Heart left ventricle (tissue), 16 donors: Measurements from ENCODE around the gene SHC3. TPM values are rescaled to one million over a fixed set of nuclear protein-coding genes. Genes with fewer than 3 reads are reported as not detected.

Source experiments
- ATAC-seq, 4 donors: fragments of 200-7000 bp; cut with Tn5 transposase; one replicate each; pipeline ENCODE4 v1.9.1; 2020 to 2022; ENCODE audit warnings: moderate library complexity in 4 of 4, mild to moderate bottlenecking in 3 of 4, moderate number of reproducible peaks in 1 of 4
- DNase-seq, 5 donors: peaks; one replicate each; pipeline ENCODE4 v3.0.0-alpha.2; 2020
- H3K27ac ChIP-seq, 12 donors: fragments of 200-600 bp; sonication (generic) in 4 of 12; one replicate each; pipeline versions ENCODE4 v1.5.0 to v1.8.0; 2016 to 2022; ENCODE audit warnings: mild to moderate bottlenecking in 2 of 12
- H3K27me3 ChIP-seq, 9 donors: fragments of 200-600 bp; sonication (generic) in 2 of 9; one replicate each; pipeline versions ENCODE4 v1.5.1 to v1.8.0; 2016 to 2022; ENCODE audit warnings: mild to moderate bottlenecking in 3 of 9
- H3K36me3 ChIP-seq, 9 donors: fragments of 200-600 bp; sonication (generic) in 2 of 9; one replicate each; pipeline versions ENCODE4 v1.5.0 to v1.8.0; 2018 to 2022; ENCODE audit warnings: mild to moderate bottlenecking in 2 of 9
- H3K4me1 ChIP-seq, 12 donors: fragments of 200-600 bp; sonication (generic) in 4 of 12; one replicate each; pipeline versions ENCODE4 v1.5.0 to v1.8.0; 2016 to 2022; ENCODE audit warnings: mild to moderate bottlenecking in 3 of 12
- H3K4me3 ChIP-seq, 12 donors: fragments of 200-600 bp; sonication (generic) in 4 of 12; one replicate each; pipeline versions ENCODE4 v1.5.0 to v1.8.0; 2017 to 2022; ENCODE audit warnings: mild to moderate bottlenecking in 9 of 12, moderate library complexity in 4 of 12
- H3K9me3 ChIP-seq, 12 donors: fragments of 200-600 bp; sonication (generic) in 4 of 12; one replicate each; pipeline versions ENCODE4 v1.5.0 to v1.8.0; 2016 to 2022; ENCODE audit warnings: mild to moderate bottlenecking in 1 of 12
- POLR2A ChIP-seq, 2 donors: fragments of 450-650 bp; IDR thresholded peaks; one replicate each; pipeline ENCODE4 v1.6.1; 2017; ENCODE audit warnings: antibody characterized with exemption in 2 of 2, mild to moderate bottlenecking in 2 of 2, moderate library complexity in 2 of 2
- WGBS, 4 donors: extraction: QIAGEN DNeasy Blood & Tissue Kit in 2 of 4; methylation state at CpG; one replicate each; pipeline versions ENCODE4 v1.1.5 to v1.1.7; 2013 to 2018; 5-methylcytosine and 5-hydroxymethylcytosine counted together
- intact Hi-C, 10 donors: fragments of 100-400 bp; cut with DNase I; formaldehyde crosslinking; loops; one replicate each; pipeline versions ENCODE4 v1.11.1 to v1.14.2; 2022
- polyA plus RNA-seq, 2 donors: library from polyadenylated mRNA; stranded (reverse); fragments of 200-250 nt; gene quantifications; one replicate each; pipeline ENCODE4 v1.2.3, GENCODE V29; 2013
- total RNA-seq, 9 donors: library from RNA; depleted of rRNA in 2 of 9; stranded (reverse); fragments of >200 nt in 2 of 9; fragmentation: NEBNext Ultra II Directional in 3 of 9; extraction: Animal tissue kit (Norgen Biotek cat#: 25700) in 3 of 9; gene quantifications; one replicate each; pipeline versions ENCODE4 v1.1.0 to v1.2.4, GENCODE V29; 2016 to 2023
- TF ChIP-seq, protein P1 (sequence below), 12 donors: fragments of 200-600 bp; sonication (generic) in 4 of 12; IDR thresholded peaks; one replicate each; pipeline versions ENCODE4 v1.5.0 to v1.8.0; 2018 to 2022; ENCODE audit warnings: antibody characterized with exemption in 12 of 12, mild to moderate bottlenecking in 5 of 12
- donor health status: ischemic (EF 13 %, LVEDD 7.1; RV severe dilation, severe dysfunction).
- donor health status: healthy with polysubstance abuse.
- donor health status: DM: no; HTN: yes; CAD: no.
- donor health status: DM: no; HTN: no; CAD: no.
- donor health status: ischemic (EF 25% LVEDD 6.9; RV normal size, moderate dysfunction).
- donor health status: ischemic (EF 25% LVEDD 5.7; RV mildly dilated, moderate dysfunction).
- donor health status: healthy.
- donor health status: DM: yes; HTN: yes; CAD: no.
- donor health status: ischemic (EF 35%, LVEDD 5.7; RV mildly dilated, moderate dysfunction).
- donor health status: nonischemic (EF 11% LVEDD 7.7; RV severe dilation, severe dysfunction).
- donor health status: DM: yes; HTN: yes; CAD: no.
- donor health status: PGD.
- donor health status: ischemic (EF 29% LVEDD 5.4; RV normal size, mild dysfunction).
- donor health status: nonischemic (EF 23%, LVEDD 6.1; RV moderate dilation, normal function).

SHC3 gene
- total and polyA plus RNA-seq, 11 donors, result 0.20 to 4.3 (median 0.52) TPM

DNA sequence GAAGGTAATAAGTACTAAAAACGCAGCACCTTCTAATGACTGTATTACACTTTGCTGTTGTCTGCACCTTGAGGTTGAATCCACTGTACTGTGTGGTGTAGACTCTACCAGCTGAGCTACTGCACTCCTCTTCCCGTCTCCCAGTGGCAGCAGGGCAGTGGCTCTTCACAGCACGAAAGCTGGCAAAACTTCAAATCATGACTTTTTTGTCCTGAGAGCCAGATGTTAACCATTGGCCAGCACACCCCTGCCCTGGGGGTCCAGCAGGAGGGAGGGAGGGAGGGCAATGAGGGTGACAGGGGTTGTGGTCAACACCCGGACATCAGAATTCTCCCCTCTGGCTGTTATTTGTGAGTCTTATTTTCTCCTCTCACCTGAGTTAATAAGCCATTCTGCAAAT is 11.8 kb downstream of the SHC3 start:
- no peaks in the 10 kb centered on the region for H3K36me3 ChIP-seq
- intact Hi-C loops, result no loop called here
- H3K27me3 ChIP-seq, result peaks cover 0 to 3% (median 0%) of the 10 kb centered on the region in 9 donors
- WGBS, 4 donors, result 78 to 86% (median 83%) methylated on average over 4 of the region's 4 CpGs
- no peaks in the 10 kb centered on the region for H3K4me1 ChIP-seq
- ATAC-seq, result no peak
- no peak overlapping the region for H3K4me3 ChIP-seq
- no peak for DNase-seq
- peaks cover 0 to 5% (median 0%) of the 10 kb centered on the region in 12 donors for H3K9me3 ChIP-seq
- no peak overlapping the region for H3K27ac ChIP-seq
- TF ChIP-seq, protein P1, sequence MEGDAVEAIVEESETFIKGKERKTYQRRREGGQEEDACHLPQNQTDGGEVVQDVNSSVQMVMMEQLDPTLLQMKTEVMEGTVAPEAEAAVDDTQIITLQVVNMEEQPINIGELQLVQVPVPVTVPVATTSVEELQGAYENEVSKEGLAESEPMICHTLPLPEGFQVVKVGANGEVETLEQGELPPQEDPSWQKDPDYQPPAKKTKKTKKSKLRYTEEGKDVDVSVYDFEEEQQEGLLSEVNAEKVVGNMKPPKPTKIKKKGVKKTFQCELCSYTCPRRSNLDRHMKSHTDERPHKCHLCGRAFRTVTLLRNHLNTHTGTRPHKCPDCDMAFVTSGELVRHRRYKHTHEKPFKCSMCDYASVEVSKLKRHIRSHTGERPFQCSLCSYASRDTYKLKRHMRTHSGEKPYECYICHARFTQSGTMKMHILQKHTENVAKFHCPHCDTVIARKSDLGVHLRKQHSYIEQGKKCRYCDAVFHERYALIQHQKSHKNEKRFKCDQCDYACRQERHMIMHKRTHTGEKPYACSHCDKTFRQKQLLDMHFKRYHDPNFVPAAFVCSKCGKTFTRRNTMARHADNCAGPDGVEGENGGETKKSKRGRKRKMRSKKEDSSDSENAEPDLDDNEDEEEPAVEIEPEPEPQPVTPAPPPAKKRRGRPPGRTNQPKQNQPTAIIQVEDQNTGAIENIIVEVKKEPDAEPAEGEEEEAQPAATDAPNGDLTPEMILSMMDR (IDR thresholded peaks at IDR 0.05), result no peak
- TF ChIP-seq POLR2A (IDR thresholded peaks at IDR 0.05), result no peak

- no peaks in the 10 kb centered on the region for H3K36me3 ChIP-seq
- no peak overlapping the region for H3K4me3 ChIP-seq
- TF ChIP-seq, protein P1 (IDR thresholded peaks at IDR 0.05), result no peak
- TF ChIP-seq POLR2A (IDR thresholded peaks at IDR 0.05), result no peak
- DNase-seq (no peak), ATAC-seq (no peak)
- intact Hi-C loops, result no loop called here
- no peaks in the 10 kb centered on the region for H3K4me1 ChIP-seq
- no peak overlapping the region for H3K27ac ChIP-seq
- peaks cover 0 to 3% (median 0%) of the 10 kb centered on the region in 9 donors for H3K27me3 ChIP-seq
- peaks cover 0 to 5% (median 0%) of the 10 kb centered on the region in 12 donors for H3K9me3 ChIP-seq
- 80 to 87% (median 85%) methylated on average over 6 of the region's 6 CpGs for WGBS, 4 donors
Observed at GRCh38 chr9:89165880-89166279, 12.7 kb downstream of the SHC3 start.

DNA sequence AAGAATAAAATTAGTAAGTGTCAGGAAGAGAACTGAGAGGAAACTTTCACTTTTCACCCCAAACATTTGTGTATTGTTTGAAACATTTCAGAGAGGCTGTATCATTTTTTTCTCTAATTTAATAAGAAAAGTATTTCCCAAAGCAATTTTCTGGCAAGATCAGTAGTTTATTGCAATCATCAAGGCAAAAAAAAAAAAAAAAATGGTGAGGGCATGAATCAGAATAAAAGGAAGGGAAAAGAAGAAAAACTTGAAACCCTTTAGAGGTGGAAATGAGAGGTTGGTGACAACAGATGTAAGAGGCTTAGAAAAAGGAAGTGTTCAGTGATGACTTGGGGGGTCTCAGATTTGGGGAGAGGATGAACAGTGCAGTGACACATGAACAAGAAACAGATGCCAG is 13.3 kb downstream of the SHC3 start:
- peaks cover 0 to 5% (median 0%) of the 10 kb centered on the region in 12 donors for H3K9me3 ChIP-seq
- H3K27me3 ChIP-seq, result peaks cover 0 to 3% (median 0%) of the 10 kb centered on the region in 9 donors
- ATAC-seq (no peak), DNase-seq (no peak)
- no peak for TF ChIP-seq POLR2A (IDR thresholded peaks at IDR 0.05)
- TF ChIP-seq, protein P1 (IDR thresholded peaks at IDR 0.05), result no peak
- H3K36me3 ChIP-seq, result no peaks in the 10 kb centered on the region
- H3K4me3 ChIP-seq, result no peak overlapping the region
- no peak overlapping the region for H3K27ac ChIP-seq
- no peaks in the 10 kb centered on the region for H3K4me1 ChIP-seq
- intact Hi-C loops, result no loop called here

- H3K27ac ChIP-seq, result no peak overlapping the region
- WGBS, 4 donors, result 85 to 88% (median 88%) methylated on average over 8 of the region's 8 CpGs
Observed at GRCh38 chr9:89161221-89161620, 17.4 kb downstream of the SHC3 start.

More at GRCh38 chr9:89161221-89161620, 17.4 kb downstream of the SHC3 start:
- TF ChIP-seq, protein P1 (IDR thresholded peaks at IDR 0.05), result no peak
- TF ChIP-seq POLR2A (IDR thresholded peaks at IDR 0.05), result no peak
- ATAC-seq (no peak), DNase-seq (no peak)
- Histone ChIP-seq H3K4me1 (no peaks in the 10 kb centered on the region), H3K4me3 (no peak overlapping the region), H3K36me3 (no peaks in the 10 kb centered on the region), H3K27me3 (peaks cover 0 to 8% (median 0%) of the 10 kb centered on the region in 9 donors), H3K9me3 (peaks cover 0 to 5% (median 0%) of the 10 kb centered on the region in 12 donors)
- intact Hi-C loops, result no loop called here
